AG10803 (cell line): Measurements from ENCODE around the gene CDR2.
A peak's percentile ranks its signal among the peaks of the same experiment; 100 is the strongest.

ENCODE experiments used
- DNase-seq: peaks from one replicate; pipeline ENCODE4 v3.0.0; 2010; ENCODE audit warnings: low read depth
- H3K4me3 ChIP-seq: 2 replicates; pipeline ENCODE4 v1.5.1; 2011; ENCODE audit warnings: mild to moderate bottlenecking, low read length, control low read depth
- CTCF ChIP-seq: conservative IDR thresholded peaks from 2 replicates; pipeline ENCODE4 v1.5.1; 2011; ENCODE audit warnings: mild to moderate bottlenecking, low read length, control low read depth, inconsistent platforms

The CDR2 gene

GRCh38 chr16:22395960-22396359, 21.5 kb upstream of the CDR2 start:
- no peak overlapping the region for H3K4me3 ChIP-seq
- no peak for TF ChIP-seq CTCF

GRCh38 chr16:22394121-22394520, 19.7 kb upstream of the CDR2 start:
- no peak overlapping the region for H3K4me3 ChIP-seq
- no peak for TF ChIP-seq CTCF

More at GRCh38 chr16:22395960-22396359, 21.5 kb upstream of the CDR2 start:
- DNase-seq = no peak

GRCh38 chr16:22388101-22388644, 13.8 kb upstream of the CDR2 start:
- no peak overlapping the region for H3K4me3 ChIP-seq
- no peak for TF ChIP-seq CTCF
- no peak for DNase-seq

More at GRCh38 chr16:22394121-22394520, 19.7 kb upstream of the CDR2 start:
- no peak for DNase-seq

GRCh38 chr16:22386976-22387375, 12.6 kb upstream of the CDR2 start:
- DNase-seq = peak; percentile 94
- no peak overlapping the region for H3K4me3 ChIP-seq
- TF ChIP-seq CTCF = no peak

- DNase-seq = no peak
- H3K4me3 ChIP-seq = no peak overlapping the region
- TF ChIP-seq CTCF = no peak
Observed at GRCh38 chr16:22385196-22385595, 10.8 kb upstream of the CDR2 start.

GRCh38 chr16:22383827-22384226, 9.4 kb upstream of the CDR2 start:
- TF ChIP-seq CTCF = no peak
- no peak overlapping the region for H3K4me3 ChIP-seq
- no peak for DNase-seq

GRCh38 chr16:22381392-22381791, 7.0 kb upstream of the CDR2 start:
- DNase-seq = no peak
- TF ChIP-seq CTCF = no peak
- no peak overlapping the region for H3K4me3 ChIP-seq
